GM23338 (cell line): ENCODE measurements around the gene AOAH.

Experiments used
- EZH2phosphoT487 ChIP-seq: fragments of 200-600 bp; sonication (generic); IDR thresholded peaks from one replicate; pipeline ENCODE4 v1.8.1; 2018; ENCODE audit warnings: antibody characterized with exemption; ENCODE audit not compliant: unreplicated experiment
- POLR2AphosphoS5 ChIP-seq: IDR thresholded peaks from 2 replicates; pipeline ENCODE4 v1.6.1; 2016; ENCODE audit warnings: antibody characterized with exemption, low read depth
- ZNF331 ChIP-seq: fragments of 250-450 bp; sonication (Bioruptor Pico); IDR thresholded peaks from 2 replicates; pipeline ENCODE4 v1.5.0; 2020; ENCODE audit warnings: low read depth, mild to moderate bottlenecking, moderate library complexity
- TF ChIP-seq, protein P1 (sequence below), 2 experiments: fragments of 200-600 bp in 1 of 2; sonication (generic) in 1 of 2; conservative IDR thresholded peaks; 2 replicates each; pipeline versions ENCODE4 v1.5.1 to v1.6.1; 2016 to 2017; ENCODE audit warnings: antibody characterized with exemption in 2 of 2, low read depth in 2 of 2, mild to moderate bottlenecking in 2 of 2, moderate library complexity in 1 of 2
- TF ChIP-seq, protein P2 (sequence below): IDR thresholded peaks from 2 replicates; pipeline ENCODE4 v1.6.1; 2016; ENCODE audit warnings: antibody characterized with exemption
- TF ChIP-seq, protein P3 (sequence below): IDR thresholded peaks from one replicate; pipeline ENCODE4 v1.6.1; 2018; ENCODE audit warnings: antibody characterized with exemption; ENCODE audit not compliant: unreplicated experiment

DNA sequence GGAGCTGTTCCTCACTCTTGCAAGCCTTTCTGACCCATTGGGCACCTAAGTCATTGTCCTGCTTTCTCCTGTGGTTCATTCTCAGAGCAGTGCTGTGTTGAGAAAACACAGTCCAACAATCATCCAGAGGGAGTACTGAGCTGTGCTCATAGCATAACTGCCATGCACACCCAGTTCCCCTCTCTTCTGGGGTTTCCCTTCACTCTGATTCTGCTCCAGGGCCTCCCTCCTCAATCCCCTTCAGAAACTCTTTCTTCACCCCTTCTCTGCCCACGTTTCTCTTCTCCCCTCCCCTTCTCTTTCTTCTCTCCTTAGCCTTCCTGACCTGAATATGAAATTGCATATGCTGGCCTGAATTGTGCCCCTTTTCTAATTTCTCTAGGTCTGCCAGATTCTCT, 155.8 kb downstream of the AOAH start:
- TF ChIP-seq POLR2AphosphoS5 (no peak), EZH2phosphoT487 (no peak), ZNF331 (CRISPR knock-in tag) (no peak)
- TF ChIP-seq, protein P1, sequence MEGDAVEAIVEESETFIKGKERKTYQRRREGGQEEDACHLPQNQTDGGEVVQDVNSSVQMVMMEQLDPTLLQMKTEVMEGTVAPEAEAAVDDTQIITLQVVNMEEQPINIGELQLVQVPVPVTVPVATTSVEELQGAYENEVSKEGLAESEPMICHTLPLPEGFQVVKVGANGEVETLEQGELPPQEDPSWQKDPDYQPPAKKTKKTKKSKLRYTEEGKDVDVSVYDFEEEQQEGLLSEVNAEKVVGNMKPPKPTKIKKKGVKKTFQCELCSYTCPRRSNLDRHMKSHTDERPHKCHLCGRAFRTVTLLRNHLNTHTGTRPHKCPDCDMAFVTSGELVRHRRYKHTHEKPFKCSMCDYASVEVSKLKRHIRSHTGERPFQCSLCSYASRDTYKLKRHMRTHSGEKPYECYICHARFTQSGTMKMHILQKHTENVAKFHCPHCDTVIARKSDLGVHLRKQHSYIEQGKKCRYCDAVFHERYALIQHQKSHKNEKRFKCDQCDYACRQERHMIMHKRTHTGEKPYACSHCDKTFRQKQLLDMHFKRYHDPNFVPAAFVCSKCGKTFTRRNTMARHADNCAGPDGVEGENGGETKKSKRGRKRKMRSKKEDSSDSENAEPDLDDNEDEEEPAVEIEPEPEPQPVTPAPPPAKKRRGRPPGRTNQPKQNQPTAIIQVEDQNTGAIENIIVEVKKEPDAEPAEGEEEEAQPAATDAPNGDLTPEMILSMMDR (conservative IDR thresholded peaks at IDR 0.05; ENCODE audit: low read depth in 2 of 2), result no peak
- TF ChIP-seq, protein P2, sequence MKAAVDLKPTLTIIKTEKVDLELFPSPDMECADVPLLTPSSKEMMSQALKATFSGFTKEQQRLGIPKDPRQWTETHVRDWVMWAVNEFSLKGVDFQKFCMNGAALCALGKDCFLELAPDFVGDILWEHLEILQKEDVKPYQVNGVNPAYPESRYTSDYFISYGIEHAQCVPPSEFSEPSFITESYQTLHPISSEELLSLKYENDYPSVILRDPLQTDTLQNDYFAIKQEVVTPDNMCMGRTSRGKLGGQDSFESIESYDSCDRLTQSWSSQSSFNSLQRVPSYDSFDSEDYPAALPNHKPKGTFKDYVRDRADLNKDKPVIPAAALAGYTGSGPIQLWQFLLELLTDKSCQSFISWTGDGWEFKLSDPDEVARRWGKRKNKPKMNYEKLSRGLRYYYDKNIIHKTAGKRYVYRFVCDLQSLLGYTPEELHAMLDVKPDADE, result no peak
- TF ChIP-seq, protein P3, sequence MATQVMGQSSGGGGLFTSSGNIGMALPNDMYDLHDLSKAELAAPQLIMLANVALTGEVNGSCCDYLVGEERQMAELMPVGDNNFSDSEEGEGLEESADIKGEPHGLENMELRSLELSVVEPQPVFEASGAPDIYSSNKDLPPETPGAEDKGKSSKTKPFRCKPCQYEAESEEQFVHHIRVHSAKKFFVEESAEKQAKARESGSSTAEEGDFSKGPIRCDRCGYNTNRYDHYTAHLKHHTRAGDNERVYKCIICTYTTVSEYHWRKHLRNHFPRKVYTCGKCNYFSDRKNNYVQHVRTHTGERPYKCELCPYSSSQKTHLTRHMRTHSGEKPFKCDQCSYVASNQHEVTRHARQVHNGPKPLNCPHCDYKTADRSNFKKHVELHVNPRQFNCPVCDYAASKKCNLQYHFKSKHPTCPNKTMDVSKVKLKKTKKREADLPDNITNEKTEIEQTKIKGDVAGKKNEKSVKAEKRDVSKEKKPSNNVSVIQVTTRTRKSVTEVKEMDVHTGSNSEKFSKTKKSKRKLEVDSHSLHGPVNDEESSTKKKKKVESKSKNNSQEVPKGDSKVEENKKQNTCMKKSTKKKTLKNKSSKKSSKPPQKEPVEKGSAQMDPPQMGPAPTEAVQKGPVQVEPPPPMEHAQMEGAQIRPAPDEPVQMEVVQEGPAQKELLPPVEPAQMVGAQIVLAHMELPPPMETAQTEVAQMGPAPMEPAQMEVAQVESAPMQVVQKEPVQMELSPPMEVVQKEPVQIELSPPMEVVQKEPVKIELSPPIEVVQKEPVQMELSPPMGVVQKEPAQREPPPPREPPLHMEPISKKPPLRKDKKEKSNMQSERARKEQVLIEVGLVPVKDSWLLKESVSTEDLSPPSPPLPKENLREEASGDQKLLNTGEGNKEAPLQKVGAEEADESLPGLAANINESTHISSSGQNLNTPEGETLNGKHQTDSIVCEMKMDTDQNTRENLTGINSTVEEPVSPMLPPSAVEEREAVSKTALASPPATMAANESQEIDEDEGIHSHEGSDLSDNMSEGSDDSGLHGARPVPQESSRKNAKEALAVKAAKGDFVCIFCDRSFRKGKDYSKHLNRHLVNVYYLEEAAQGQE, result no peak
